Measurements from ENCODE around the gene WASHC1.
"Not testable (repeated sequence)": the region's sequence is repeated elsewhere in the genome, so short reads cannot be mapped to it uniquely, and the experiment has no call there.

Gene WASHC1

DNA sequence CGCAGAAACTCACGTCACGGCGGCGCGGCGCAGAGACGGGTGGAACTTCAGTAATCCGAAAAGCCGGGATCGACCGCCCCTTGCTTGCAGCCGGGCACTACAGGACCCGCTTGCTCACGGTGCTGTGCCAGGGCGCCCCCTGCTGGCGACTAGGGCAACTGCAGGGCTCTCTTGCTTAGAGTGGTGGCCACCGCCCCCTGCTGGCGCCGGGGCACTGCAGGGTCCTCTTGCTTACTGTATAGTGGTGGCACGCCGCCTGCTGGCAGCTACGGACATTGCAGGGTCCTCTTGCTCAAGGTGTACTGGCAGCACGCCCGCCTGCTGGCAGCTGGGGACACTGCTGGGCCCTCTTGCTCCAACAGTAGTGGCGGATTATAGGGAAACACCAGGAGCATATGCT, 18.1 kb downstream of the WASHC1 start:
- DNase-seq = not testable (repeated sequence)

DNA sequence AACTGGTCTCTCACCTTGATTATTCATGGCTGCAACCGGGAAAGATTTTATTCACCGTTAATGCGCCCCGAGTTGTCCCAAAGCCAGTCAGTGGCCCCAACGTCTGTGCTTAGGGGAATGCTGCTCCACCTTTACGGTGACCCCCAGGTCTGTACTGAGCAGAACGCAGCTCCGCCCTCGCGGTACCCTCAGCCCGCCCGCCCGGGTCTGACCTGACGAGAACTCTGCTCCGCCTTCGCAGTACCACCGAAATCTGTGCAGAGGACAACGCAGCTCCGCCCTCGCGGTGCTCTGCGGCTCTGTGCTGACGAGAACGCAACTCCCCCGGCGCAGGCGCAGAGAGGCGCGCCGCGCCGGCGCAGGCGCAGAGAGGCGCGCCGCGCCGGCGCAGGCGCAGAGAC, 18.6 kb downstream of the WASHC1 start:
- DNase-seq = not testable (repeated sequence)

DNA sequence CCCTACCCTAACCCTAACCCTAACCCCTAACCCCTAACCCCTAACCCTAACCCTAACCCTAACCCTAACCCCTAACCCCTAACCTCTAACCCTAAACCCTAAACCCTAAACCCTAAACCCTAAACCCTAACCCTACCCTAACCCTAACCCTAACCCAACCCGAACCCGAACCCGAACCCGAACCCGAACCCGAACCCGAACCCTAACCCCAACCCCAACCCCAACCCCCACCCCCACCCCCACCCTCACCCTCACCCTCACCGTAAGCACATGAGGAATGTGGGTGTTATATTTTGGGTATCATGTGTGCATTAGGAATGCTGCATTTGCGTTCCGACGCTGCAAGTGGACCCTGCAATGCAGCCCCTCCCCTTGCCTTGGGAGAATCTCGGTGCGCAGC, 19.0 kb downstream of the WASHC1 start:
- not testable (repeated sequence) for DNase-seq

Measured in NCI-H526 treated with DMSO at 0.1 percent for 48 hours (cell line).